Smooth muscle cell of the brain vasculature (primary cell): ENCODE measurements around the gene ARID4A.
"Not testable (repeated sequence)": the region's sequence is repeated elsewhere in the genome, so short reads cannot be mapped to it uniquely, and the experiment has no call there.

Experiments
- DNase-seq: peaks from one replicate; pipeline ENCODE4 v3.0.0-alpha.2; 2012; ENCODE audit warnings: low read depth, low spot score

The ARID4A gene

GRCh38 chr14:58294201-58294600, 4.2 kb upstream of the ARID4A start:
- no peak for DNase-seq

GRCh38 chr14:58296726-58297125, 1.6 kb upstream of the ARID4A start:
- DNase-seq: no peak

- DNase-seq: peak; percentile 35
Measured at GRCh38 chr14:58297412-58297761, 968 bp upstream of the ARID4A start.

GRCh38 chr14:58297762-58298476, 436 bp upstream of the ARID4A start:
- peak; percentile 99 for DNase-seq

DNA sequence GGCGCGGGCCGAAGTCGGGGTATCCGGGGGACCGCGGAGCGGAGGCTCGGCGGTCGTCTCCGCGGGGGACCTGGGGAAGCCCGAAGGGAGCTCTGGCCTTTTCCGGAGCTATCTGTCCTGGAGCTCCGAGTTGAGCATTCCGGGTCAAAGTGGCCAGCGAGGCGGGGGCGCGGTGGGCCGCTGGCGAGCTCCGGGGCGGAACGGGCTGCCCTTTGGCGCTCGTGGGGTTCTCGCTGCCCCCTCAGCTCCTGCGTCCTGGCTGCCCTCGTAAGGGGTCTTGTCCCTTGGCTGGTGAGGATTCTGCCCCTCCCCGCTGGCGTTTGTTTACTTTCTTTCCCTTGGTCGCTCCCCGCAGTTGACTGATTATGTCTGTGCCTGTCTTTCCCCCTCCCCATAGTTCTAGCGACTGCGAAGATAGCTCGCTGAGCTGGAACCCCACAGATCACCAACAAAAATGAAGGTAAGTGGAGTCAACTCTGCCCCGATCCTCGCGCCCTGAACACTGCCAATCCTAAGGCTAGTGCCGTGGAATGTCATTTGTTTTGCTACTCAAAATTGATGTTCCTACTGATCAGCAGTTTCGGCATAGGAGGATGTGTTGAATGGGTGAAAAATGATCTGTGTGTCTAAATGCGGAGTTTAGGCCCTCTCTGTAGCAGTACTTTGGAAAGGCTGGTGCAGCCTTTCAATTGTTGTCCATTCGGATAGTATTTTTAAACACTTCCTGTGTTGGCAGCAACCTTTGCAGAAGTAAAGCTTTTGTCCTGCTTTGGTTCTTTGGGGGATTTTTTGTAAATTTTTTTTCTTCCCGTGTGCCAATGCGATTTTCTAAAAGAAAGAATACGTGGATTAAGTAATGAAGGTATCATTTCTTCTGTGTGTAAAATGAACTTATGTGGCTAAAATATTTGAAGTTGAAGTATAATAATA, 1.3 kb downstream of the ARID4A start:
- no peak for DNase-seq

GRCh38 chr14:58301416-58301815, 3.1 kb downstream of the ARID4A start:
- no peak for DNase-seq

DNA sequence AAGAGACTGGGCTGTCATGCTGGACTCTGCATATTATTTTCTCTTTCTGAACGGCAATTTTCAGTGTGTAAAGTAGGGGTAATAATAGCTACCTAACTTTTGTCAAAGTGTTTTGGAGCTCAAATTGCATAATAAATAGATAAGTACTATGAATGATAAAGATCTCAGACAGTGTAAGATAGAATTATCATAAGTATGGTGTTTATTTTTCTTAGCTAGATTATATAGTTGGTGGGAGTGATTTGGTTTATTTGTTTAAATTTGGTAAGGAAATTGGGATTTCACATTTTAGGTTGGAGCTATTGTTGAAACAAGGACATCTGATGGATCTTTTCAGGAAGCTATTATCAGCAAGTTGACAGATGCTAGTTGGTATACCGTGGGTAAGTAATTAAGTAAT, 7.4 kb downstream of the ARID4A start:
- no peak for DNase-seq

GRCh38 chr14:58307597-58308316, 9.4 kb downstream of the ARID4A start:
- DNase-seq: no peak

DNA sequence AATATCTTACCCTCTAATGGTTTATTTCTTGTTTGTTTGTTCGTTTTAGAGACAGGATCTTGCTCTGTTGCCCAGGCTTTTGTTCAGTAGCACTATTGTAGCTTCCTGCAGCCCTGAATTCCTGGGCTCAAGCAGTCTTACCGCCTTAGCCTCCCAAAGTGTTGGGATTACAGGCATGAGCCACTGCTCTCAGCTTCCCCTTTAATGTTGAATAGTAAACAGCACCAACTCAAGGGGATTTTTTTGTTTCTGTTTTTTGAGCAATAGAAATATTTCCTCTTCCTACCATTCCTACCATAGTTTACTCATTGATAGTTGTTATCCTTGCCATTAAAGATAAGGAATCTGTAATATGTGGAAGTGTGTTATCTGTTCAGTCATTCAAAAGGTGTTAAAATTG, 10.7 kb downstream of the ARID4A start:
- no peak for DNase-seq

DNA sequence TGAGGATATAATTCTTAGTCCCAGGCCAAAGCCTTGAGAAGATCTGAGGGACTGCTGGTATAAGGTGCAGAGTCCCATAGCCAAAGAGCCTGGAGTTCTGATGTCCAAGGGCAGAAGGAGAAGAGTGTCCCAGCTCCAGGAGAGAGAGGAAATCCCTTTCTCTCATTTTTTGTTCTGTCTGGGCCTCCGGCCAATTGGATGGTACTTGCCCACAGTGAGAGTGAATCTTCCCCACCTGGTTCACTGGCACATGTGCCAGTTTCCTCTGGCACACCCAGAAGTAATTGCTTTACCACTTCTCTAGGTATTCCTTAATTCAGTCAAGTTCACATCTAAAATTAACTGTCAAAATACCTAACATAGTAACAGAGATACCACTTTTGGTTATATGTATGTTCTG, 15.3 kb downstream of the ARID4A start:
- DNase-seq: no peak

DNA sequence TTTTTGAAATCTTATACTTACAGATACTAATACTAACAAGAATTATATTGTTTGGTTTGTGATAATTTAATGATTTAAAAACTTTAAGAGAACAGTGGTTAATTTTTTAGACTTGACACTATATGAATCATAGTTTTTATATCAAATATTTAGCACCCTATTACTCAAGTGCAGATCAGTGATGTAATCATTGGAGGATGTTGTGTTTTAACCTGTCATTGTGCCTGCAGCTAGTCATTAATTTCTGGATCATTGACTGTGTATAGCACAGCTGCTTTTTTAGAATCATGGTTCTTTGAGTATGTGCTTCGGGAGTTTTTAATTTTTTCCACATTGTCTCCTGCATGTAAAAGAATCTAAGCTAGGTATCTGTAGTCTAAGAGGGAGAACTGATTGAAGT, 17.3 kb downstream of the ARID4A start:
- no peak for DNase-seq

DNA sequence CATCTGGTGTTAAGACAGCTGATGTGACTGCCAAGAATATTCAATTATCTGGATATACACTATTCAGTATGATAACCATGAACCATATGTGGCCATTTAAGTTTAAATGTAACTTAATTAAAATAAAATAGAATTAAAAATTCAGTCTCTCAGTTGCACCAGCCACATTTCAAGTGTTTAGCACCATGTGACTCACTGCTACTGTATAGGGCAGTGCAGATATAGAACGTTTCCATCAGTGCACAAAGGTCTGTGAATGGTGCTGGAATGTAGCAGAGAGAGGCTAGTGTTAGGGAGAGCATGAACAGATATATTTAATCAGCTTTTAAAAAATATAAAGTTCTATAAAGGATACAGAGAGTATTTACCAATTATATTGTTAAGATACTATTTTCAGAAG, 28.7 kb downstream of the ARID4A start:
- DNase-seq: no peak

- peak; percentile 88 for DNase-seq
Measured at GRCh38 chr14:58331111-58331510, 32.8 kb downstream of the ARID4A start.

DNA sequence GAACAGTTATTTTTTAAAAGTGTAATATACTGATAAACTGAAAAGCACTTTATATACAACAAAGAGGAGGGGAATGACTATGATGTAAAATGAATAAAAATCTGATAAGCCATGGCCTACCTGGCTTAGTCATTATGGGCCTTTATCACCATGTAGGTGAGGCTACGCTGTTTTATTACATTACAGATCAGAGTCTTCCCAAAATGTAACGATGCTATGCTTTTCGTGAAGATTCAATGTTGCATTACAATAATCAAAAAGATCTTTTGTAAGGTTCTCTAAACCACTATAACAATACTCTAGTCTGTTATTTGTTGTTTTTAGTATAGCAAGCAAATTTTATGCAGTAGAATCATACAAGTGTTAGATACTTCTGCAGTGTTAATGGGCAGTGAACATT, 34.2 kb downstream of the ARID4A start:
- no peak for DNase-seq

GRCh38 chr14:58339666-58340065, 41.3 kb downstream of the ARID4A start:
- not testable (repeated sequence) for DNase-seq

DNA sequence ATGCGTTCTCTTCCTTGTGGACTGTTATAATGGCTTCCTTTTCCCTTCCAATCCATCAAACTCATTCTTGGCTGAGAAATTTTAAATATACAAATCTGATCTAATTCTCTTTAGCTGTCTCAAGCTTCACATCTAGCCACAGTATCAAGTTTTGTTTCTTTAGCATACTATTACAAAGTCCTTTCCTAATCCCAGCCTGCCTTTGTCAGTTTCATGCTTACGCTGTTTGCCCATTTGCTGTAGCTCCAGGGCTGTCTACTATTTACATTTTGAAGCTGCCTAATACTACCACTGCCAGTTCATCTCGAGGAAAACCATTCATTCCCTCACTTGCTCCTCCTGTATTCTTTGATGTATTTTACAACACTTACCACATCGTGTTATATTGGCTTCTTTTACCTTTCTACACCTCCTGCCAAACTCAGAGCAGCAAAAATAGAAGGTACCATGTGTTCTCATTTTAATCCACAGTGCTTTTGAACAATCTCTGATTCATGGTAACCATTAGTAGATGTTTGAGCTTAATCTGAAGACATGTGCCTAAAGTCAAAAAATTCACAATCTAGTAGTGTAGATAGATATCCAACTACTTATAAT, 42.9 kb downstream of the ARID4A start:
- no peak for DNase-seq

DNA sequence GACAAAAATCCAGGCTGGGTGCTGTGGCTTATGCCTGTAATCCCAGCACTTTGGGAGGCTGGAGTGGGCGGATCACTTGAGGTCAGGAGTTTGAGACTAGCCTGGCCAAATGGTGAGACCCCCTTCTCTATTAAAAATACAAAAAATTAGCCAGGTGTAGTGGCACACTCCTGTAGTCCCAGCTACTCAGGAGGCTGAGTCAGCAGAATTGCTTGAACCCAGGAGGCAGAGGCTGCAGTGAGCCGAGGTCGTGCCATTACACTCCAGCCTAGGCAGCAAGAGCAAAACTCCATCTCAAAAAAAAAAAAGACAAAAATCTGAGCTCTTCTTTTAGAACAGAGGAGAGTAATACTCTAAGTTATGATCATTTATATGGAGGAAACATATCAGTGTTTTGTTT, 45.2 kb downstream of the ARID4A start:
- DNase-seq: not testable (repeated sequence)

DNA sequence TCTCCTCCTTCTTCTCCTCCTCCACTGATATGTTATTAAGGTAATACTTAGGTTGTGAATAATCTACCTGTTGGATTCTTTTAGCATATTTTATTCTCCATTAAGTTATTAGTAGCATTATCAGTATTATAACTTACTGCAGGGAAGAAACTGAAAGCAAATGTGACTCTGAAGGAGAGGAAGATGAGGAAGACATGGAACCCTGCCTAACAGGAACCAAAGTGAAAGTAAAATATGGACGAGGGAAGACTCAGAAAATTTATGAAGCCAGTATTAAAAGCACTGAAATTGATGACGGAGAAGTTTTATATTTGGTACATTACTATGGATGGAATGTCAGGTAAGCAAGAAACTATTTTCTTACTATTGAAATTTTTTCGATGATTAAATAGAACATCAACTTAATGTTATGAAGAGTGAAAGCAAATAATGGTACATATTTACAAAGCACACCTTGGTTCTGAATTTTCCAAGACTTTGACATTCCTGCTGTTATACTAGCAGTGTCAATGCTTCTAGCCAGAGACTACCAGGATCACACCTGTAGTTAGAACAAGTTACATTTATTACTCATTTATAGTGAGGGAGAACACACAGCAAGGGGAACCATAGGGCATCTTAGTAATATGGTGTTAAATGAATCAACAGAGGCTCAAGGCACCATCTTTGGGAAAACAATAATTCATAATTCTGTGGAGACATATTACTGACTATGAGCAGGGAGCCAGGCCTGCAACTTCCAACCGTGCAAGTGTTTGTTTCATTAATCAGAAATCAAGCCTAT, 55.4 kb downstream of the ARID4A start:
- DNase-seq: no peak

DNA sequence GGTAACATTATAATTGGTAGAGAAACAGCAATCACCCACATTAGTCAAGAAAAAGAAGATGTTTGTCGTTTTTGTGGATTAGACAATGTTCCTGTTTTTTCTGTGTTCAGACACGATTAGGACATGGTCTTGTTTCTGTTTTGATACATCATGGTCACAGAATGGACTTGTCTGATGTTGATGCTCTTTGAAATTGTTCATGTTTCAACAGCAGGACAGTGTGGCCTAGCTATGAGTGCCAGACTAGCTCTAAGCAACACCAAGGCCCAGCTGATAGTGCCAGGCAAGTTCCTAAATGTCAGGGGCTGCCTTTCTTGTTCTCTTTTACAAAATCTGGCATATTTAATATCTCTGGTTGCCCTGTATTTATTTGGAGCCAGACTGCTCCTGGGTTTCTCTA, 56.5 kb downstream of the ARID4A start:
- no peak for DNase-seq

GRCh38 chr14:58356268-58356667, 57.9 kb downstream of the ARID4A start:
- no peak for DNase-seq

DNA sequence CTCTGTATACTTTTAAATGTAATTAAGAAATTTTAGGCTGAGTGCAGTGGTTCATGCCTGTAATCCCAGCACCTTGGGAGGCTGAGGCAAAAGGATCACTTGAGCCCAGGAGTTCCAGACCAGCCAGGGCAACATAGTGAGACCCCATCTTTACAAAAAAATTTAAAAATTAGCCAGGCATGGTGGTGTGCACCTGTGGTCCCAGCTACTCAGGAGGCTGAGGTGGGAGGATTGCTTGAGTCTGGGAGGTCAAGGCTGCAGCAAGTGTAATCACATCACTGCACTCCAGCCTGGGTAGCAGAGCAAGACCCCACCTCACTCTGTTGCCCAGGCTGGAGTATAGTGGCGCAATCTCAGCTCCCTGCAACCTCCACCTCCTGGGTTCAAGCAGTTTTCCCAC, 63.9 kb downstream of the ARID4A start:
- not testable (repeated sequence) for DNase-seq
